Activated CD4-positive, alpha-beta memory T cell treated with anti-CD3 and anti-CD28 coated beads, Interleukin-2, amount 10 ng/mL, durations not matched to agents 7 days and 5 days (primary cell): ENCODE data around the gene SMIM11. TPM values are rescaled to one million over a fixed set of nuclear protein-coding genes. Genes with fewer than 3 reads are reported as not detected.
"Not testable (repeated sequence)": the region's sequence is repeated elsewhere in the genome, so short reads cannot be mapped to it uniquely, and the experiment has no call there.

Experiments
- CTCF ChIA-PET: fragments of 350-600 bp; sonication (Branson Sonifier 250); formaldehyde crosslinking; loops from one replicate; lab custom pipeline; 2021; ENCODE audit warnings: antibody characterized with exemption, inconsistent platforms; lab: Charles Lee
- POLR2A ChIA-PET: fragments of 350-600 bp; sonication (Branson Sonifier 250); formaldehyde crosslinking; loops from one replicate; lab custom pipeline; 2021; ENCODE audit warnings: antibody characterized with exemption; lab: Charles Lee
- DNase-seq: peaks from one replicate; pipeline ENCODE4 v3.0.0-alpha.2; 2020
- H3K27ac Mint-ChIP-seq: one replicate; pipeline ENCODE4 v1.8.0; 2021; ENCODE audit warnings: mild to moderate bottlenecking, mixed read lengths
- H3K27me3 Mint-ChIP-seq: one replicate; pipeline ENCODE4 v1.8.0; 2021; ENCODE audit warnings: mixed read lengths
- H3K36me3 Mint-ChIP-seq: one replicate; pipeline ENCODE4 v1.8.0; 2021; ENCODE audit warnings: low read depth, mixed read lengths
- H3K4me1 Mint-ChIP-seq: one replicate; pipeline ENCODE4 v1.8.0; 2021; ENCODE audit warnings: mixed read lengths
- H3K4me3 Mint-ChIP-seq: one replicate; pipeline ENCODE4 v1.8.0; 2021; ENCODE audit warnings: mild to moderate bottlenecking, mixed read lengths
- H3K9me3 Mint-ChIP-seq: one replicate; pipeline ENCODE4 v1.8.0; 2021; ENCODE audit warnings: mixed read lengths
- total RNA-seq, 2 experiments: library from RNA; stranded (reverse); gene quantifications; one replicate each; pipeline ENCODE4 v1.2.3, GENCODE V29; 2021

Gene SMIM11
- total RNA-seq, 2 experiments from 2014 or later = 3.1 to 4.2 TPM

- peaks cover 38% of the 10 kb centered on the region for H3K27me3 Mint-ChIP-seq
- no peak overlapping the region for H3K27ac Mint-ChIP-seq
- H3K4me3 Mint-ChIP-seq = no peak overlapping the region
- POLR2A ChIA-PET = no interaction called here
- no peak for DNase-seq
- H3K36me3 Mint-ChIP-seq = no peaks in the 10 kb centered on the region
- CTCF ChIA-PET = interaction anchor here (1.3 to 3.2 kb wide), 2 partner anchors 10 to 435 kb away, joined by 4 to 16 read pairs; no protein-coding TSS in a partner anchor
- no peaks in the 10 kb centered on the region for H3K9me3 Mint-ChIP-seq
- H3K4me1 Mint-ChIP-seq = peaks cover 6% of the 10 kb centered on the region
These were observed 16.4 kb upstream of the SMIM11 start for GRCh38 chr21:34358866-34359265.

GRCh38 chr21:34360488-34361241 lies 14.6 kb upstream of the SMIM11 start:
- POLR2A ChIA-PET = no interaction called here

GRCh38 chr21:34362136-34362444 lies 13.2 kb upstream of the SMIM11 start:
- Mint-ChIP-seq H3K4me1 (peaks cover 6% of the 10 kb centered on the region), H3K27ac (no peak overlapping the region), H3K4me3 (no peak overlapping the region), H3K27me3 (peaks cover 22% of the 10 kb centered on the region), H3K36me3 (no peaks in the 10 kb centered on the region), H3K9me3 (no peaks in the 10 kb centered on the region)
- CTCF ChIA-PET = interaction anchor here (0.8 to 2.9 kb wide), 9 partner anchors 9 to 460 kb away, joined by 3 to 18 read pairs (median 4); partner anchors contain the start of gene RCAN1
- no peak for DNase-seq
- POLR2A ChIA-PET = no interaction called here

More at GRCh38 chr21:34360488-34361241, 14.6 kb upstream of the SMIM11 start:
- DNase-seq = no peak
- no peaks in the 10 kb centered on the region for H3K36me3 Mint-ChIP-seq
- H3K27me3 Mint-ChIP-seq = peaks cover 30% of the 10 kb centered on the region
- H3K4me1 Mint-ChIP-seq = peaks cover 6% of the 10 kb centered on the region
- no peak overlapping the region for H3K27ac Mint-ChIP-seq
- CTCF ChIA-PET = interaction anchor here (0.6 to 3.2 kb wide), 3 partner anchors 12 to 239 kb away, joined by 3 to 16 read pairs (median 3); no protein-coding TSS in a partner anchor
- H3K4me3 Mint-ChIP-seq = no peak overlapping the region
- no peaks in the 10 kb centered on the region for H3K9me3 Mint-ChIP-seq

DNA sequence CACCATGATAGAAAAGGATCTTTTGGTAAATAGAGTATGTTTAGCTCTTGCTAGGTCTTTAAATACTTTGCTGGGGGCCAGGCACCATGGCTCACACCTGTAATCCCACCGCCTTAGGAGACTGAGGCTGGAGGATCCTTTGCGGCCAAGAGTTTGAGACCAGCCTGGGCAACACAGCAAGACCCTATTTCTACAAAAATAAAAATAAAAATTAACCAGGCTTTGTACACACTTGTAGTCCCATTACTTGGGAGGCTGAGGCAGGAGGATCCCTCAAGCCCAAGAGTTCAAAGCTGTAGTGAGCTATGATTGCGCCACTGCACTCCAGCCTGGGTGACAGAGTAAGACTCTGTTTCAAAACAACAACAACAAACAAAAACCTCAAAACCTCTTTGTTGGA lies 12.6 kb upstream of the SMIM11 start:
- Mint-ChIP-seq H3K4me1 (peaks cover 6% of the 10 kb centered on the region), H3K27me3 (peaks cover 16% of the 10 kb centered on the region), H3K27ac (no peak overlapping the region), H3K36me3 (no peaks in the 10 kb centered on the region), H3K4me3 (no peak overlapping the region), H3K9me3 (no peaks in the 10 kb centered on the region)
- ChIA-PET CTCF (interaction anchor here (0.8 to 2.9 kb wide), 9 partner anchors 8 to 461 kb away, joined by 3 to 18 read pairs (median 4); partner anchors contain the start of gene RCAN1), POLR2A (no interaction called here)
- no peak for DNase-seq

DNA sequence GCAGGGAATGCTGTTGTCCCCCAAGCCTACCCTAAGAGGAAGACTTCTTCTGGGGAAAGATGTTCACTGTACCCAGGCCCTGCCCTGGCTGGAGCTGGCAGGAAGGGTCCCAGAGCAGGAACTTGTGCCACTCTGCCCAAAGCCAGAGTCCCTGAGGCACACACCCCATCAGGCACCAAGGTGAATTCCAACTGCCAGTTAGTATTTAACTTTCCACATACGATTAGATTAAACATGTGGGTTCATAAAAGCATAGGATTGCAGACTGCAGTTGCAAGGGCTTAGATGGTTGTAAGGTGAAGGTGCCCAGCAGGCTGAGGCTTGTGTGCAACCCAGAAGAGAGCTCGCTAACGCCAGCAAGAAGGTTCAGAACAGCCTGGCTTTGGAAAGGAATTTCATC lies 11.6 kb upstream of the SMIM11 start, which contains the start of gene KCNE2:
Gene KCNE2 (plus strand): TSS at position 274 of the 400 bp plus-strand sequence. CDS start 6,473 bp downstream, outside the sequence.
- Mint-ChIP-seq H3K4me1 (peaks cover 6% of the 10 kb centered on the region), H3K36me3 (no peaks in the 10 kb centered on the region), H3K9me3 (no peaks in the 10 kb centered on the region), H3K4me3 (no peak within 1 kb of the TSS), H3K27ac (no peak within 1 kb of the TSS), H3K27me3 (peaks cover 20% of the 10 kb centered on the region)
- POLR2A ChIA-PET = no interaction called here
- CTCF ChIA-PET = interaction anchor here (2.7 to 2.9 kb wide), 2 partner anchors 16 to 440 kb away, joined by 10 to 18 read pairs; no protein-coding TSS in a partner anchor
- no peak for DNase-seq

DNA sequence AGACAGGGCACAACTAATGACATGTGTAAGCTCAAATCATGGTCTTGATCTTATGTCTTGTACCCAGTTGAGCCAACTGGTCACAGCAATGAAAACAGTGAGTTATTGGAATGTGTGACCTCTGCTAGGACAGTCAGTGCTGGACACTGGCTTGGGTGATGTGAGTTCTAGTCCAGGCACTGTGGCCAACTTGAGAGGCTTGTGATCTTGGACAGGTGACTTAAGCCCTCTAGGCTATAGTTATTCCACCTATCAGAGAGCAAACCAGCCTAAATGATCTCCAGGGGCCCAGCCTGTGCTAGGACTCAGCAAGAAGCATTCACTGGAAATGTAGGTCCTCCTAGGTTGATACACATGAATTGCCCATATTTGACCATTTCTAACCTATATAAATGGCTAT lies 10.4 kb upstream of the SMIM11 start:
- Mint-ChIP-seq H3K27me3 (peaks cover 20% of the 10 kb centered on the region), H3K9me3 (no peaks in the 10 kb centered on the region), H3K27ac (no peak overlapping the region), H3K4me3 (no peak overlapping the region), H3K4me1 (peaks cover 6% of the 10 kb centered on the region), H3K36me3 (no peaks in the 10 kb centered on the region)
- no peak for DNase-seq
- CTCF ChIA-PET = no interaction called here
- POLR2A ChIA-PET = no interaction called here

- Mint-ChIP-seq H3K27me3 (peaks cover 25% of the 10 kb centered on the region), H3K9me3 (no peaks in the 10 kb centered on the region), H3K4me1 (peaks cover 6% of the 10 kb centered on the region), H3K4me3 (no peak overlapping the region), H3K27ac (no peak overlapping the region), H3K36me3 (no peaks in the 10 kb centered on the region)
- ChIA-PET CTCF (no interaction called here), POLR2A (no interaction called here)
- no peak for DNase-seq
These were observed 9.5 kb upstream of the SMIM11 start for GRCh38 chr21:34365809-34366208.

DNA sequence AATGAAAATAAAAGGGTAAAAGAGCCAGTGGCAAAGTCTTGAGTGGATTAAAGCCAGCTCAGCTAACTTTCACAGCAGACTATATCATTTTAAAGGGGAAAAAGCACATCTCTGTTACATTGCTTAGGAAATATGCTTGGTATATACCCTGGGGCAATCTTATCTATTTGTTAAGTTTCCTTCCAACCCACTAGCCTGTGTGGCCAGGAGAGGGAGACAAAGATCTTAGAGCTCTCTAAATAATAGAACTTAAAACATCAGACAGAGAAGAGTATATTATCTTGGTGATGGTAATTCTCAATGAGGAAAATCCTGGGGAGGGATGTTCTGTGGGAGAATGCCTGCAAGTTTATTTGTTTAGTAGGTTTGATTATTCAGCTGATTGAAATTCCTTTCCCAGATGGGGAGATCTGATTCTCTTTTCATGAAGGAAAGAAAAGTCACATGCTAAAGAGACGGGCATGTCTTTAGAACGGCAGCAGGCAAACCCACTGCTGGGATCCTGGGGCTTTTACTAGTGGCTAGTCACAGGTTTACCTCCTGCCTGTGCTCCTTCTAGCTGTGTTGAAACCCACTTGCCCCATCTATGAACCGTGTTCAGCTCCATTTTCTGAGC lies 7.9 kb upstream of the SMIM11 start:
- Mint-ChIP-seq H3K27me3 (peaks cover 19% of the 10 kb centered on the region), H3K36me3 (no peaks in the 10 kb centered on the region), H3K4me3 (no peak overlapping the region), H3K9me3 (no peaks in the 10 kb centered on the region), H3K27ac (no peak overlapping the region), H3K4me1 (no peaks in the 10 kb centered on the region)
- ChIA-PET CTCF (interaction anchor here (0.7 to 1.7 kb wide), 10 partner anchors 11 to 444 kb away, joined by 3 to 13 read pairs (median 4); no protein-coding TSS in a partner anchor), POLR2A (interaction anchor here (1.0 kb wide), 1 partner anchor 391 kb away, joined by 4 read pairs; no protein-coding TSS in a partner anchor)
- DNase-seq = peak; percentile 35

DNA sequence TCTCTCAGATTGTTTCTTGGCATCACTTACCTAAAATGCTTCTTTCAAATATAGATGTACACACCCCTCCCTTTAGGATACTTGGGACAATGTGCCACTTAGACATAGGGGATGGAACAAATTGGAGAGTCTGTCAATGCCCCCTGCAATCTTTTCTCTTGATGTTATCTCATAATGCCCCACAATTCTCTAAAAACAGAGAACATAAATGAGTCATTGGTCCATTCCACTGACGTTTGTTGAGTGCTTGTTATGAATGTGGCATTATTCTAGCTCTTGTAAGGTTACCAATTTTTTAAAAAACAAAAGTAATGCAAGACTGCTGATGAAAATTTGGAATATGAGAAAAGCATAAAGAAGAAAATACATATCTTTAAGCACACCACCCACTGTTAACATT lies 5.6 kb upstream of the SMIM11 start:
- Mint-ChIP-seq H3K36me3 (no peaks in the 10 kb centered on the region), H3K9me3 (no peaks in the 10 kb centered on the region), H3K27me3 (peaks cover 19% of the 10 kb centered on the region), H3K27ac (no peak overlapping the region), H3K4me1 (no peaks in the 10 kb centered on the region), H3K4me3 (no peak overlapping the region)
- POLR2A ChIA-PET = no interaction called here
- DNase-seq = no peak
- CTCF ChIA-PET = interaction anchor here (0.6 kb wide), 1 partner anchor 231 kb away, joined by 3 read pairs; no protein-coding TSS in a partner anchor

DNA sequence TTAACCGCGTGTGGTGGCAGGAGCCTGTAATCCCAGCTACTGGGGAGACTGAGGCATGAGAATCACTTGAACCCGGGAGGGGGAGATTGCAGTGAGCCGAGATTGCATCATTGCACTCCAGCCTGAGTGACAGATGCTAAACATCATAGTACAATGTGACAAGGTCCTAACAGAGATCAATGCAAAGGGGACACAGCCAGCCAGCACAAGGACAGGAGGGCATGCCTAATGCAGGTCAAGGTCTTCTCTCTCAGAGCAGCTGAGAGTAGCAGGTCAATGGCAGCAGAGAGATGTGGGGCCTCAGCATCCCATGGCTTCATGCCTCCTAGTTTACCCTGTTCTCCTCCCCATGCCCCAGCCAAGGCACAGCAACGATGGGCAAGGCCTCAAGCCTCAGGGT lies 3.0 kb upstream of the SMIM11 start:
- DNase-seq = no peak
- Mint-ChIP-seq H3K36me3 (no peaks in the 10 kb centered on the region), H3K4me3 (no peak overlapping the region), H3K9me3 (no peaks in the 10 kb centered on the region), H3K27me3 (peaks cover 19% of the 10 kb centered on the region), H3K27ac (no peak overlapping the region), H3K4me1 (no peaks in the 10 kb centered on the region)
- POLR2A ChIA-PET = no interaction called here
- CTCF ChIA-PET = no interaction called here

DNA sequence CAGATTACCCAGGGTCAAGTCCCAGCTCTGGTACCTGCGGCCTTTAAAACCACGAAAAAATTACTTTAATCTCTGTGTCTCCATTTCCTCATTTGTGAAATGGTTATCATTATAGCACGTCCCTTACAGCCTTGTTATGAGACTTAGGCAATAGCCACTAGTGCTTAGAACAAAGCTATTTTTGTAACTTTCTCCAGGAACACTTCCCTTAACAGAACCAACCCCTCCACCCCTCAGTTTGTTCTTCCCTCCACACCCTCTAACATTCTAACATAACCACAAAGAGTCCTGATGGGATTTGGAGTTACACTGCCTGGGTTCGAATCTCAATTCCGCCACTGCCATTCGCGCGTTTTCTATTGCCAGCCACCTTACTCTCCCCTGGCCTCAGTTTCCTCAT lies 845 bp upstream of the SMIM11 start:
- H3K27me3 Mint-ChIP-seq, CTCF ChIA-PET, DNase-seq, H3K27ac Mint-ChIP-seq, H3K4me3 Mint-ChIP-seq, H3K36me3 Mint-ChIP-seq, H3K4me1 Mint-ChIP-seq, POLR2A ChIA-PET, H3K9me3 Mint-ChIP-seq: not testable (repeated sequence)

DNA sequence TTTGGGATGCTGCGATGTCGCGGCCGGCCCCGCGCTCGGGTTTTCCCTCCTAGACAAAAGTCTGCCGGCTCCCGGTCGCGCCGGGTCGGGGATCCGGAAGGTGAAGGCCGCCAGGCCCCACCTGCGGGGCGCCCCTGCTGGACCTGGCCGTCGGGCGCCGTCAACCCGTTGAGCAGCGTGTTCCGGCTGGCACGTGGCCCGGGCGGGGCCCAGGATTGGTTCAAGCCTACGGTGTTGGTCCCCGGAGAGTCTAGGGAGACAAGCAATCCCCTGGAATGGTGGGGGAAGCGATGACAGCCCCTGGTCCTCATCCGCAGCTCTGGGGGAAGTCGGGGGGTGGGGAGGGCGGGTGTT lies 289 bp downstream of the SMIM11 start:
- DNase-seq, CTCF ChIA-PET, H3K27me3 Mint-ChIP-seq, H3K9me3 Mint-ChIP-seq, H3K36me3 Mint-ChIP-seq, H3K4me1 Mint-ChIP-seq, H3K4me3 Mint-ChIP-seq, H3K27ac Mint-ChIP-seq, POLR2A ChIA-PET: not testable (repeated sequence)

DNA sequence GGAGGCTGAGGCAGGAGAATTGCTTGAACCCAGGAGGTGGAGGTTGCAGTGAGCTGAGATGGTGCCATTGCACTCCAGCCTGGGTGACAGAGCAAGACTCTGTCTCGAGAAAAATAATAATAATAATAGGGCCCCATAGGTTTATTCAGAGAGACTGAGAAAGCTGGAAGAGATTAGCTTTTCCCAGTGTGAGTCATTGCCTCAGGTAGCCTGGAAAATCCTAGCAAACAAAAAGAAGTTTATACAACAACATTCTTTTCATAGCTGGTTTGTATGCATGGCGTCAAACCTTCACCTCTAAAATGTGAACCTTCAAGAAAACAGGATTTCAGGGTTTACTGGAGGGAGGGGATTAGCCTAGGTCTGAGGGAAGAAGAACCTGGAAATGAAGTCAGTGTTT lies 7.8 kb downstream of the SMIM11 start:
- DNase-seq, H3K4me3 Mint-ChIP-seq, H3K27ac Mint-ChIP-seq, CTCF ChIA-PET, H3K4me1 Mint-ChIP-seq, H3K36me3 Mint-ChIP-seq, H3K9me3 Mint-ChIP-seq, H3K27me3 Mint-ChIP-seq, POLR2A ChIA-PET: not testable (repeated sequence)
